IPS-18c (cell line): ENCODE results near the gene MAMSTR.
A peak's percentile ranks its signal among the peaks of the same experiment; 100 is the strongest.
"Not testable (repeated sequence)": the region's sequence is repeated elsewhere in the genome, so short reads cannot be mapped to it uniquely, and the experiment has no call there.

Experiments used
- H3K4me3 ChIP-seq: 2 replicates; pipeline ENCODE4 v1.7.0; 2013; ENCODE audit warnings: low read depth, mild to moderate bottlenecking, low read length, moderate library complexity; ENCODE audit not compliant: insufficient read depth
- H3K9me3 ChIP-seq: one replicate; pipeline ENCODE4 v1.6.1; 2013; ENCODE audit warnings: mild to moderate bottlenecking, low read length, moderate library complexity; ENCODE audit not compliant: control insufficient read depth, insufficient read depth

The MAMSTR gene

DNA sequence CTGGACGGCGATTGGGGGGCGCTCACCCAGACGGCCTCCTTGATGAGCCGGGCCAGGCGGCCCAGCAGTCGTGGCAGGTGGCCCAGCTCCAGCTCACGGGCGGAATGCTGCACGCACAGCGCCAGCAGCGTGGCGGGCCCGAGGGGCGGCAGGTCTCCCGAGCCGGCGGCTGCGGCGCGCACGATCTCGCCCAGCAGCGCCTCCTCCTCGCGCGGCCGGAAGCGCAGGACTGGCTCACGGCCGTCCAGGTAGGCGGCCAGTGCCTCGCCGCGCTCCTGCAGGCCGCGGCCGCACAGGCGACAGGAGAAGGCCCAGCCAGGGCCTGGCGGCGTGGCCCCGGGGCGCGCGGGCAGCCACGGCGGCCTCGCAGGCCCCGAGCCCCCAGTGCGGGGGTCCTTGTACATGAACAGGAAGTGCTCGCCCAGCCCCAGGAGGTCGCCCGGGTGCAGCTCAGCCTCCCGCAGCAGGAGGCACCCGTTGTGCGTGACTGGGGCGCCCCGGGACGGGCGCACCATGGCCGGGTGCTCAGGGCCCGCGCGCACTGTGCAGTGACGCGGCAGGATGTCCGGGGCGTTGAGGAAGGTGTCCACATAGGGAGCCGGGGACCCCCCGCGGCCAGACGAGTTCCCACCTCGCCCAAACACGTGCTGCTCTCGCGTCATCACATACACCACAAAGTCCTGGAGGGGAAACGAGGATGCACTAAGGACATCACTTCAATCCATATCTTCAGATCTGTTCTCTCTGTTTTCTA, 9.6 kb upstream of the MAMSTR start:
- Histone ChIP-seq H3K4me3 (no peak overlapping the region), H3K9me3 (no peaks in the 10 kb centered on the region)

DNA sequence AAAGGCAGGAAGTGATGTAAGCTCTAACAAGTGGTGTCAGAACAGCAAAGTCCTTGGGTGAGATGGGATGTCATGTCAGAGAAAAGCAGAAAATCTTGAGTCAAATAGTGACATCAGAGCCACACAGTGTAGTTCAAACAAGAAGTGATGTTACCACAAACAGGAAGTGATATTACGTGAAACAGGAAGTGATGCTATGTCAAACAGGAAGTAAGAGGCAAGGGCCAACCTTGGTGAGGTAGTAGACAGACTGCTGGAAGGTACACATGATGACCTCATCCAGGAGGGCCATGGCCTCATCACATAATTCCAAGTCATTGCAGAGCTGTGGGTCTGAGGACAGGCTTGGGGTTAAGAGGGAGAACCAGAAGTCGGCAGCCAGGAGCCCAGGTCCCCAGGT, 7.0 kb upstream of the MAMSTR start:
- H3K4me3 ChIP-seq, result no peak overlapping the region
- H3K9me3 ChIP-seq, result no peaks in the 10 kb centered on the region

GRCh38 chr19:48724796-48725753, 5.5 kb upstream of the MAMSTR start:
- H3K9me3 ChIP-seq, result no peaks in the 10 kb centered on the region
- no peak overlapping the region for H3K4me3 ChIP-seq

DNA sequence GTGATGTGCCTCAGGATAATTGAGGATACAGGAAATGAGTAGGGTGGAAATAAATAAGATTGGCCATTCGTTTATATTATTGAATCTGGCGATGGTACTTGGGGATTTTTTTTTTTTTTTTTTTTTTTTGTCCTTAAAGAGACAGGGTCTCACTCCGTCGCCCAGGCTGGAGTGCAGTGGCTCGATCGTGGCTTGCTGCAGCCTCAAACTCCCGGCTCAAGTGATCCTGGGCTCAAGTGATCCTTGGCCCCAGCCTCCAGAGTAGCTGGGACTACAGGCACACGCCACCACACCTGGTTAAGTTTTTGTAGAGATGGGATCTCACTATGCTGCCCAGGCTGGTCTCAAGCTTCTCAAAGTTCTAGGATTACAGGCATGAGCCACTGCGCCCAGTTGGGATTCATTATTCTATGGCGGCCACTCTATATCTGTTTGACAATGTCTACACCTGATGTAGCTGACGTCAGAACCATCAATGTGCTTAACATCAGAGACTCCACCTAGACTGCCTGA, 2.7 kb upstream of the MAMSTR start:
- H3K4me3 ChIP-seq, result no peak overlapping the region
- peaks cover 2% of the 10 kb centered on the region for H3K9me3 ChIP-seq

DNA sequence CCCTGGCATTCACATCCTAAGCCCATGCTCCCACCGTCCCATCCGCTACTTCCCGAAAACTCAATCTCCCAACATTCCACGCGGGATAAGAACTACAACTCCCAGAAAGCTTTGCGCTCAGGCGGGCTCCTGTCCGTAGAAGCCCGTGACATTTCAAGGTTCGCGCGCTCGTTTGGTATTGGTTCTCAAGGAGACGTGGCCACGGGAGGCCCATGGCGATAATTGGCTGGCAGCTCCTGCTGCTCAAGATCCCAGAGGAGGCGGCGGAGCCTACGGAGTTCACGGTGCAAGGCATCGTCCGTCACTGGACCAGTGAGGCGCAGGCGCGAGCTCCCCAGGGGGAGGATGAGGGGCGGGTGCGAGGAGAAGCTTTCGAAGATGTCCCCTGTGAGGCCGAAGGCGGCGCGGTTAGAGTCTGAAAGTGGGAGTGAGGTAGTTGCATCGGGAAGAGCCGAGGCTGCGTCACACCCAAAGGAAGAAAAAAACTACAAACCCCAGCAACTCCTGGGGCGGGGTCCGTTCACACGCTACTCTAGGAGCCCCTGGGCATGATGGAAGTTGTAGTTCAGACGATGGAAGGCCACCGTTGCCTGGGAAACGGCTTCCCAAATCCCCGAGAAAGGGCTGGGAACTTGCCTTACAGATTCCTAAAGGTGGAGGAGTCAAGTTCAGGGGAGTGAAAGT, 1.2 kb upstream of the MAMSTR start:
- Histone ChIP-seq H3K4me3 (peak overlapping the region; percentile 71), H3K9me3 (peaks cover 2% of the 10 kb centered on the region)

DNA sequence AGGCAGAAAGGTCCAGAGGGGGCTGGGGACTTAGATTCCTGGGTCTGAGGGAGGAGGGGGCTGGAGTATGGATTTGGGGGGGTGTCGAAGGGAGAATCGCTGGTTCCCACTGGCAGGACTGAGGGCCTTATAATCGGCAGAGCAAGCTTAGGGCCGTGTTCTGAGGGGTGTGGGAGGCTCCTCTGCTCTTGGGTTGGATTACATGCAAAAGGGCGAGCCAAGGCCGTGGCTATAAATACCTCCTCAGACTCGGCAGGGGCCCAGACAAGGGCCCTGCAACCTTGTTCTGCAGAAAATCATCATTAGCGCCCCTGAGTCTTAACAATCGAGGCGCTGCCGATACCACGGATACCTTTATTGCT, 707 bp upstream of the MAMSTR start:
- Histone ChIP-seq H3K9me3 (peaks cover 2% of the 10 kb centered on the region), H3K4me3 (peak overlapping the region; percentile 26)

DNA sequence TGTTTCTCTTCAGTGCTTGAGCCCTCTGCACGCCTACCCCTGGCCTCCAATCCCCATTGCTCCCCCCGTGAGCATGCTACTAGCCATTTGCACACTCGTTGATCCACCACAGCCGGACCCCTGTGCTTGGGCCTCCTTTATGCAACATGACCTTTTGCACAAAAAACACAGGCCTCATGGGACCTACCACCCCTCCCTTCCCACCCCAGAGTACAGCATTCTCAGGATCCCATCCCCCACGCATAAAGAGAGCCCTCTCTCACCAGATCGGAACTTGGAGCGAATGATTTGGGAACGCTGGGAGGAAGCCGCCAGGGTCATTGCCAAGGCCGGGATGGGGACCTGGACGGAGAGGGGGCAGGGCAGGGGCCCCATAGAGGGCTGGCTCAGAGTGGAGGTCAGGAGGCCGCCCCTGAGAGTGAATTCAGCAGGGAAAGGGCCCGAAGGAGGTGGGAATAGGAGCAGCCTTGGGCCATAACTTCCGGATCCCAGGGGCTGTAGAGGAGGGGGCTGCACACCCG, 754 bp downstream of the MAMSTR start:
- H3K9me3 ChIP-seq, result peaks cover 2% of the 10 kb centered on the region
- no peak overlapping the region for H3K4me3 ChIP-seq

DNA sequence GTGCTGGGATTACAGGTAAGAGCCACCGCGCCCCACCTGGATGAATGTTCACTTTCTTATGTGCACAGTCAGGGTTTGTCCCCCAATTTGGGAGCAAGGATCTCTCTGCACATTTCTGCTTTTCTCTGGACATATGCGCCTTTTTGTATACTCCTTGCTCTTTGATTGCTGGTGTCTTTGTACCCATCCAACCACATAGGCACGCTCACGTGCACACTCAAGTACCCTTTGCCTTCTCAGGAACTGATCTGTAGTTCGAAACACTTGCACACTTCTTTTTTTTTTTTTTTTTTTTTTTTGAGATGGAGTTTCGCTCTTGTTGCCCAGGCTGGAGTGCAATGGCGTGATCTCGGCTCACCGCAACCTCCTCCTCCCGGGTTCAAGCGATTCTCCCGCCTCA, 1.4 kb downstream of the MAMSTR start:
- not testable (repeated sequence) for H3K9me3 ChIP-seq, H3K4me3 ChIP-seq

- peaks cover 2% of the 10 kb centered on the region for H3K9me3 ChIP-seq
- peak overlapping the region; percentile 28; the same call in 1 of the 2 replicates for H3K4me3 ChIP-seq
These were observed 2.8 kb downstream of the MAMSTR start for GRCh38 chr19:48716562-48717291.

DNA sequence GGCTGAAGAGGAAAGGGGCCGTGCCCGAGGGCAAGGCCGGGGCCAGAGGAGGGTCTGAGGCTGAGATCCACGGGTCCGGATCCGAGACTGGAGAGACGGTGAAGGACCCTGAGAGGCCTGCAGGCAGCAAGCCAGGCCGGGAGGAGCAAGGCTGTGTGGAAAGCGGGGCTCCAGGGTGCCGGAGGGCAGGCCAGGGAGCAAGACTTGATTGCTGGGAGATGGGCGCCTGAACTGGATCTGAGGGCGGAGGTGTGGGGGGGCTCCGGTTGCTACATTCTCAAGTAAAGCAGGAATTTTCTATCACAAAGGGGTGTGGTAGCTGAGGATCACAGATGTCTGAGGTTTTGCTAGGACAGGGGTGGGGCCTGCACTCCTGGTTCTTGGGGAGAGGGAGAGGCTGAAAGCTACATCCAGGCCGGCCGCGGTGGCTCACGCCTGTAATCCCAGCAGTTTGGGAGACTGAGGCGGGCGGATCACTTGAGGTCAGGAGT, 3.8 kb downstream of the MAMSTR start:
- H3K9me3 ChIP-seq, result peaks cover 2% of the 10 kb centered on the region
- H3K4me3 ChIP-seq, result no peak overlapping the region

- H3K9me3 ChIP-seq, result peaks cover 2% of the 10 kb centered on the region
- H3K4me3 ChIP-seq, result peak overlapping the region; percentile 95
These were observed 4.5 kb downstream of the MAMSTR start for GRCh38 chr19:48714759-48715675.

- H3K9me3 ChIP-seq, result peaks cover 2% of the 10 kb centered on the region
- peak overlapping the region; percentile 95 for H3K4me3 ChIP-seq
These were observed 5.4 kb downstream of the MAMSTR start for GRCh38 chr19:48713864-48714755.

GRCh38 chr19:48713041-48713863, 6.3 kb downstream of the MAMSTR start:
- H3K4me3 ChIP-seq, result peak overlapping the region; percentile 95
- no peaks in the 10 kb centered on the region for H3K9me3 ChIP-seq

DNA sequence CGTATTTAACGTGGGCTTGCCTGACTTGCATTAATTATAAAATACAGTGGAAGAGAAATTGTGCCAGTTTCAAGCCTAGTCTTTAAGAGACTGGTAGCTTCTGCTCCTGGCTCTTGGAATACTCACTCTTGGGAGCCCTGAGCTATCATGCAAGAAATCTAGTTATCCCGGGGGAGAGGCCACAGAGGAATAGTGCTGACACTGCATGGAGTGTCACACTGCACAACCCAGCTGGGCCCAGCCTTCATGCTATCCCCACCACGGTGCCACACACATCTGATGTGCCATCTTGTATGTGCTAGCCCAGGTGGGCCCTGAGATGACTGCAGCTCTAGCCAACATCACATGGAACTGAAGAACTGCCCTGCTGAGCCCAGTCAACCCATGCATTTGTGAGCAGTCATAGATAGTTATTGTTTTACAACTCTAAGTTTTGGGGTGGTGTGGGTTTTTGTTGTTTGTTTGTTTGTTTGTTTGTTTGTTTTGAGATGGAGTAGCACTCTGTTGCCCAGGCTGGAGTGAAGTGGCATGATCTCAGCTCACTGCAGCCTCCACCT, 8.3 kb downstream of the MAMSTR start:
- Histone ChIP-seq H3K4me3 (no peak overlapping the region), H3K9me3 (no peaks in the 10 kb centered on the region)
